Measurements from ENCODE around the gene GPHA2.
A peak's percentile ranks its signal among the peaks of the same experiment; 100 is the strongest.

GPHA2 gene

DNA sequence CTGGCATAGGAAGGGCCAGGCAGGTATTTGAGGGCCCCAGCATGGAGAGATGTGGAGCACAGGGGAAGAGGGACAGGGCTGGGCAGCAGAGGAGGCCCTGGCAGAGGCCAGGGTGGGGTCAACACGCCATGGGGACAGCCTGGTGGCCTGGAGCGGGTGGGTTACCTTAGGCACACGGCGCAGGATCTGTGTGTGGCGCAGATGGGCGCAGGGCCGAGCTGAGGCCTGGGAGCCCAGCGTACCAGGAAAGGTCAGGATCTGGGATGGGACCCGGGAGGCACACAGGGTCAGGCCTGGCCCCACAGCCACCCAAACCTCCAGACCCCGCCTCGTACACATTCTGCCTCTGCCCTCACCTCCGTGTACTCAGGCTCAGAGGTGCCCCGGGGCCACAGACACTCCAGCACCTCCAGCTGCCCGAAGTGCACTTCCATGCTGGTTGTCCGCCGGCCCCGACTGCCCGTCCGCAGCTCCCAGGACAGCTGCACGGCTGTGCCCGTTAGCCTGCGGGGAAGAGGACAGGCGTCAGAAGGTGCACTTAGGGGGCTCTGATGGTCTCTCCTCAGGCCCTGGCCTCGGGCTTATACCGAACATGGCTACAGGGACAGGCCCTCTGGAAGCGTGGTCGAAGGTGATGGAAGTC is 25.1 kb downstream of the GPHA2 start:
- no peak for DNase-seq (ENCODE audit: low spot score)

DNA sequence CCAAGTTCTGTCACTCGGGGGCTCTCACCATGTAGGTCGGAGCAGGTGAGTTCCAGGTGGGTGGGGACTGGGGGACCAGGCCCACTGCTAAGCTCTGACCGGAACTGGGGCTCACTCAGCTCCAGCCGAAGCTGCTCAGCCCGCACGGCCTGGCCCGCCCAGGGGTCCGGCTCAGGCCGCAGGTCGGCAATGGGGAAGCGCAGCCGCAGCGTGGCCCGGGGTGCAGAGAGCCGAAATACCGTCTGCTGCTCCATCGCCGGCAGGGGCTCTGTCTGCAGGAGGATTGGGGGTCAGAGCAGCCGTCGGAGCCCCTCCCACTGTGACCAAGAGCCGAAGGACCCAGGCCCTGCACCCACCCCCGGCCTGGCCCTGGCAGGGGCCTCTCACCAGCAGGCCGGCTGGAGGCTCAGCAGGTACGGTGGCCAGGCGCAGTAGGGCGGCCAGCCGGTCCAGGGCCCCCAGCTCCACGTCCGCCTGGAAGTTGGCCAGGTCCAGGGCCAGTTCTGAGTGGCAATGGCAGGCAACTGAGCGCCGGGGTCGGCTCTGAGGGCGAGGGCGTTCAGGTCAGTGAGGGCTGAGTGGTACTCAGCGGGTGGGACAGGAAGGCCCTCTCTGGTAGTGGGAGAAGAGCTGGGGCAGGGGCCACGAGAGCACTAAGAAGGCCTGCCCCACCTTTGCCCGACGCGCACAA is 25.9 kb downstream of the GPHA2 start:
- DNase-seq (ENCODE audit: low spot score): no peak

DNA sequence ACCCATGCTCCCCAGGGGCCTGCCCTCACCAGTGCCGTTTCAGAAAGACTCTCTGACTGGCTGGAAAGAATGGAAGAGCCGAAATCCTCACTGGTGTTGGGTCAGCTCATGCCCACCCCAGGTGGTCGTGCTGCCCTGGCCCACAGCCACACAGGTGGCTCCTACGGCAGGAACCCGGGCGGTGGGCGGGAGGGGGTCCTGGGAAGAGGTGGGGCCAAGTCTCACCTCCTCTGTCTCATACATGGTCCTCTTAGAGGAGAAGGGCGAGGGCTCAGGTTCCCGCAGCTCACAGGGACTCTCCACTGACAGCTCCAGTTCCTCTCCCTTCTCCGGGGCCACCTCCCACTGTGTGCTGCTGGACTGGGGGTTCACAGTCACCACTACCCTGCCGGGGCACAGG is 26.9 kb downstream of the GPHA2 start:
- no peak for DNase-seq (ENCODE audit: low spot score)

DNA sequence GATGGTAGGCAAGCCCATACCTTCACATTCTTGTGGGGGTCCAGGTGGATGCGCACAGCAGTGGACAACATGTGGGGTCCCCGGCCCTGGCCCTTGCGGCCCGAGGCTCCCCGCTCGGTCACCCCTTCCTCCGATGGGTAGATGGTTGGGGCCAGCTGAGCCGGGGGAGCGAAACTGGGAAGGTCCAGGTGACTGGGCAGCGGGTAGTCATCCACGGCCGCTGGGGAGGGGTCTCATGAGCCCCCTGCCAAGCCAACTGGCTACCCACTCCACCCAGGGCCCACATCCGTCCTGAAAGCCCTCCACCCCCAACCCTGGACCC is 29.4 kb downstream of the GPHA2 start:
- DNase-seq (ENCODE audit: low spot score): no peak

DNA sequence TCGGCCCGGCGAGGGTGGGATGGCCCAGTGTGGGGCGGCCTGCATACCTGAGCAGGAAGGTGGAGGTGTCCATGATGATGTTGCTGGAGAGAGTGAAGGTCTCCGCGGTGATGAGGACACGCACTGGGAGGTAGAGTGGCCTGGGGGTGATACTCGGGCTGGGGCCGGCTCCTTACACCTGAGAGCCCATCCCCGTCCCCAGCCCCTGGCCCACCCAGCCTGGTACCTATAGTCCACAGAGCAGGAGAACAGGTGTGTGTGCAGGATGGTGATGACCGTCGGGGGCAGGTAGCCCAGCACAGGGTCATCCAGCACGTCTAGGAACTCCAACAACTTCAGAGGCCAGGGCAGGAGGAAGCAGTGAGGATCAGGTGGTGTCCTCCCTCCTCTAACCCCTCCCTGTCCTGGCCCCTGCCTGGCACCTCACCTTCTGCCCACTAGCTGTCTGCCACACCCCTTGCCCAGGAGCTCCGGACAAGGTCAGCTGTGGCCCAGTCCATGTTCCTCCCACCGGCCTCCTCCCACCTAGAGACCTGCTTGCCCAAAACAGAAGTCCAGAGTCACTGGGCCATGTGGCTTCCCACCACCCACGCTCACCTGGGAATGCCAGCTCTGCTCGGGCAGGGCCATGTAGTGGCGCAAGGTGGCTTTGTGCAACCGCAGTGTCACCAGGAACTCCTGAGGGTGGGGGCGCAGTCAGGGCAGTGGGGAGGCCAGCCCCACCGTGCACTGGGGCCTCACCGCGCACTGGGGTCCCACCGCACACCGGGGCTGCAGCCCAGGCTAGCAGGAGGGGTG is 30.0 kb downstream of the GPHA2 start:
- no peak for DNase-seq (ENCODE audit: low spot score)

DNA sequence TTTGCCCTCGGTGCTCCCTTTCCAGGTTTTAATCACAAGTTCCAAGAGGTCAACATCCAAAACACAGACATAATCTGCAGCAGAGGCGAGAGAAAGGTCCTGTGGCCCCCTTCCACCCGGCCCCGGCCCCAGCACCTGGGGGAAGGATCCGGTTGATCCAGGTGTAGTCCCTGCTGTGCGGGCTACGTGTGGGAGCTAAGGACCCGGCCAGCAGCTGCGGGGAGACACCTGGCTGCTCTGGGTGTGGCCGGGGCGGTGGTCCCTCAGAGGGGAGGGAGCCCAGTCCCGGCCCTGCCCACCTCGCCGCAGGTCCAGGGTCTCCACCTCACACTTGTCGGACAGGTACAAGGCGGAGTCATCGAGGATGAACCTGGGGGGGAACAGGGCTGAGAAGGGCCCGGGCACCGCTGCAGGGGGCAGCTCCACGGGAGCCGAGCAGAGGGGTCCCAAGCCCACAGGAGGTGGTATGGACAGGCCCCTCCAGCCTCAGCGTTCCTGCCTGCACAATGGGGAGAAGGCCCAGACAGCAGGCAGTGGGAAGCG is 32.3 kb downstream of the GPHA2 start:
- no peak for DNase-seq (ENCODE audit: low spot score)

DNA sequence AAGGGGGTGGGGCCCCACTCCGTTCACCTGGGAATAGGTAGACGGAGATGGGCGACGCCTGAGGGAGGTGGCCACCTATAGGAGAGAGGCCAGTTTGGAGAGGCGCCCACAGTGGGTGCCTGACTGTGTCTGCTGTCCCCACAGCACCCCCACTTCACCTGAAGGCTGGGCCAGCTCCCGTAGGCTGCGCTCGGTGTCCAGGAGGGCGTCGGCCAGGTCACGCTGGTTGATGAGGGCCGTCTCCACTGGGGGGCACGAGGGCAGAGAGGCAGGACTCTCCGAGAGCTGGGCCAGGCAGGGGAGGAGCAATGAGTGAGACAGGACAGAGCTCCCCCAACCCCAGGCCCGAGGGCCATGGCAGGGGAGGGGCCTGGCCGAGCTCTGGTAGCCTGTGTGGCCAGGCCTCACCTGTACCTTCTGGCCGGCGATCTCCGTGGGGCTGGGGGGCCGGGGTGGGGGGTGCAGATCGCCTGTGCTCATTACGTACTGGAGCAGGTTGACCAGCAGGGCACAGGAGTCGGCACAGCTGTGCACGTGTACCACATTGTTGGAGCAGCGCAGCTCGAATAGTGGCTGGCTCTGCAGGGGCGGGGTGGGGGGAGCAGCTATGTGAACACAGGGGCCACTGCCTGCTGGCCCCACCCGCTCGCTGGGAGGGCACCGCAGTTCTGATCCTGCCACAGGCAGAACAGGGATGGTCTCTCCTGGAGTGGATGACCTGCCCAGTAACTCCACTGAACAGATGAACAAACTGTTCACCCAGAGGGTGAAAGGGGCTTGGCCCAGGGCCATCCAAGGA is 33.4 kb downstream of the GPHA2 start:
- DNase-seq (ENCODE audit: low spot score): no peak

DNA sequence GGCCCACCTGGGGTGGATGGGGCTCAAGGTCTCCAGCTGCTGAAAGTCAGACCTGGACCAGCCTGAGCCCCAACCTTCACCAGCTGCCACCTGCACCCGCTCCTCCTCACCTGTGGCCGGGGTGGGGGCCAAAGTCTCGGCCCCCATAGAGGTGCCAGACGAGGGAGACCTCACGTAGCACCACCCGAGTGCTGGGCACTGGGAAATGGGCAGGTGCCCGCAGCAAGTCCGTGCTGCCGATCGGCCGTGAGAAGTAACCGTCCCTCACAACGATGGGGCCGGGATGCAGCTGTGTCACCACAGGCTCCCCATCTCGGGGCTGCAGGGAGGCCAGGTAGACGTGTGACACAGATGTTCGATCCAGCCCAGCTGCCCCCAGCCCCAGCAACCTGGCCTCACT is 34.9 kb downstream of the GPHA2 start:
- no peak for DNase-seq (ENCODE audit: low spot score)

DNA sequence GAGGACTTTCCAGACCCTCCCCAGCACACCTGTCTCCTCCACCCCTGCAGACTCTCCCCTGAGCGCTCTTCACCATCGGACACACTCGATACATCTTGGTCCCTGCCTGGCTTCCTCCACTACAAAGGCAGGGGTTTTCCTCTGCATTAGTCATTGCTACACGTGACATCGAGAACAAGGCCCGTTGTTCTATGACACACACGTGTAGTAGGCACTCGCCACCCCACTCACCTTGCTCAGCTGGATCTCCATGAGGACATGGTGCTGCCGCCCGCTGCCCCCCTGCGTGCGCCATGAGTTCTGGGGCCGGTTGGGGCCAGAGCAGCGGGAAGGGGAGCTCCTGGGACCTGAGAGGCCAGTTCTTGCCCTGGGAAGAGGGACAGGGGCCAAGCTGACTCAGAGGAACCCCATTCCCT is 35.4 kb downstream of the GPHA2 start:
- DNase-seq (ENCODE audit: low spot score): no peak

DNA sequence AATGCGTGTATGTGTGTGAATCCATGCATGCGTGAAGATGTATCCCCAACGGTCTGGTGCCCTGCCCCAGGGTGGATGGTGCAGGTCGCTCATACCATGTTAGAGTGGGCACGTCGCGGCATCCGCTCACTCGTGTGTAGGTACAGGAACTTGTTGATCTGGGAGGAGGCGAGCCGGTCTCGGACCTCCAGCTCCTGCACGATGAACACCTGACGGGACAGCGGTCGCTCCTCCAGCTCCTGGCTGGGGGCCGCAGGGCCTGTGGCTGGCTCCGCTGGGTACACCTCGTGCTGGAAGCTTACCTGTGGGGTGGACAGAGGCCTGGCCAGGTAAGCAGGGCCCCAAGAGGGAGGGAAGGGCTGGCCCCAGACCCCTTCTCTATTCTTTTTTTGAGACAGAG is 37.2 kb downstream of the GPHA2 start:
- no peak for DNase-seq (ENCODE audit: low spot score)

DNA sequence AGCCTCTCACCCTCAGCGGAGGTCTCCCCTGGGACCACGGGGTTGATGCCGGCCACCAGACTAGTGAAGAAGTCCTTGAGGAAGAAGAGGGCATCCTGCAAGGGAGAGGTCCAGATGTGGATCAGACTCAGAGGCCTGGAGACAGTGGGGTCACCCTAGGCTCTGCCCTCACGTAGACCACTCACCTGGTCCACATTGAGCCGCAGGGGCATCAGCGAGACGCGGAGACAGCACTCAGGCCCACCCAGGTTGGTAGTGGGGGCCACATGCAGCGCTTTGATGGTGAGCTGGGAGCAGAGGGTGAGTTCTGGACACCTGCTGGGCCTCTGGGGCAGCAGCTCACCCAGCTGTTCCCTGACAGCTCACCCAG is 37.6 kb downstream of the GPHA2 start:
- no peak for DNase-seq (ENCODE audit: low spot score)

DNA sequence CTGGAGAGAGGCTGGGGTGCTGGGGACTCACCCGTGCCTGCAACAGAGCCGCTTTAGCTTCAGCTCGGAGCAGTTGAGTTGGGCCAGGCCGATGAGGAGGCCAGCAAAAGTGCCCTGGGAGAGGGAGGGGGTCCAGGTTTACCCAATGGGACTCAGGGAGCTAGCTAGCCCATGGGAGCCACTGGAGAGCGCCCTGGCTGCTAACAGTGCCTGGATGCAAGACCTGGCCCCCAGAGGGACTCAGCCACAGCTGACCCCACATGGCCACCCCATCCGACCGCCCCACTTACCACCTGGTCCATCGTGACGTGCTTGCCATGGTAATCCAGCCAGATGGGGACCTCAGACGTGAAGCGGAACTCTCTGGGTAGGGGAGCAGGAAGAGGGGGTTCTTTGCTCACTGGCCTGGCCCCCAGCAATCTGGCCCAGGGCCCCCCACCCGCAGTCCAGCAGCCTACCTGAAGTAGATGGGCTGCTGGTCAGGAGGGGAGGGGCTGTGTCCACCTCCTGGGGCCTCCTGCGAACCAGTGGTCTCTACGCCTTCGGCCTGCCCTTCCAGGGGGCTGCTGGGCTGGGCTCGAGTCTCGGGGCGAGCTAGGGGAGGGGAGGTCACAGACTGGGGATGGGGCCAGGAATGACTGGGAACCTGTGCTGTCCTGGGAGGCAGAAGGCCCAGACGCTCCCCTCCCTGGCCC is 38.2 kb downstream of the GPHA2 start:
- no peak for DNase-seq (ENCODE audit: low spot score)

DNA sequence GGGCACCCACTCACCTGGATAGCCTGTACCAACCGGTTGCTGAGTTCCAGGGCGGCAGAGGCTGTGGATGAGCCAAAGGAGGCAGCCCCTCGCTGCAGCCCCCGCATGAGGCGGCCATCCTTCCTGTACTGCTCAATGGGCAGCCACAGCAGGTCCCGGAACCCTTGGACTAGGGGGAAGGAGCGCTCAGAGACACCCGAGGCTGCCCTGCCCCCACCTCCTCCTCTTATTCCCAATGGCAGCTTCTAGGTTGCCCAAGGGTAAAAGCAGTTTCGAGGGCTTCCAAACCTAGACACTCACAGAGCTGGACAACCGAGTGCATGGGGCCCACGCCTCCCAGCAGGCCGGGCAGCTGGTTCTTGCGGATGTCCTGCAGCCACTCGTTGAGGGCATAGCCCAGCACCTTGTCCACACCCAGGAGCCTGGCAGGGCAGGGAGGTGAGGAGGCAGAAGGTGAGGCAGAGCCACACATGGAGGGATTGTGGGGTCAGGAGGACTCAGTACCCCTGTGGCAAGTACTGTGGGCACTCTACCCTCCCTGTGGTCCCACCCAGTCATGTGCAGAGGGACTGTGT is 39.2 kb downstream of the GPHA2 start:
- no peak for DNase-seq (ENCODE audit: low spot score)

DNA sequence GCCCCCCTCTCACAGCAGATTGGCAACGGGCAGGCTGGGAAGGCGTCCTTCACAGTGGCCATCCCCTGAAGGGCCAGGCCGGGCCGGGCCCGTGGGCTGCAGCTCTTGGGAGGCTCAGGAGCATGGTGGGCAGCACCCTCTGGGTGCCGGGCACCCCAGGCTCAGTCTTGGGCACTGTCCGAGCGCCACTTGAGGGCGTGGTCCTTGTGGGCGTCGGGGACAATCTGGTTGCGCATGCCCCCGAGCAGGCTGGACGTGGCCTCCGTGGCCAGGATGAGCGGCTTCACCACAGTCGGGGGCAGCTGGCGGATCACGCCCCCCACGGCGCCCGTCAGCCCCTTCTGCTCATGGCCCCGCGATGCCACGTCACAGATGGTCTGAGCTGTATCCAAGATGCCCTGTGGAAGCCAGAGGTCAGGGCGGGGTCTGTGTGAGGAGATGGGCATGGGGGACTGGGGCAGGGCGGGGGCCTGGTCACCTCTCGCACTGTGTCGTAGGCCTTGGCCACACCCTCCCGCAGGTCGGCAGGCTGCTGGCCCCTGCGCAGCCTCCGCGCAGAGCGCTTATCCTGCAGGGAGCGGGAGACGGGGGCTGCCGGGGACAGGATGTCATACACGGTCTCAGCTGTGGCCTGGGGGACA is 40.8 kb downstream of the GPHA2 start:
- no peak for DNase-seq (ENCODE audit: low spot score)

DNA sequence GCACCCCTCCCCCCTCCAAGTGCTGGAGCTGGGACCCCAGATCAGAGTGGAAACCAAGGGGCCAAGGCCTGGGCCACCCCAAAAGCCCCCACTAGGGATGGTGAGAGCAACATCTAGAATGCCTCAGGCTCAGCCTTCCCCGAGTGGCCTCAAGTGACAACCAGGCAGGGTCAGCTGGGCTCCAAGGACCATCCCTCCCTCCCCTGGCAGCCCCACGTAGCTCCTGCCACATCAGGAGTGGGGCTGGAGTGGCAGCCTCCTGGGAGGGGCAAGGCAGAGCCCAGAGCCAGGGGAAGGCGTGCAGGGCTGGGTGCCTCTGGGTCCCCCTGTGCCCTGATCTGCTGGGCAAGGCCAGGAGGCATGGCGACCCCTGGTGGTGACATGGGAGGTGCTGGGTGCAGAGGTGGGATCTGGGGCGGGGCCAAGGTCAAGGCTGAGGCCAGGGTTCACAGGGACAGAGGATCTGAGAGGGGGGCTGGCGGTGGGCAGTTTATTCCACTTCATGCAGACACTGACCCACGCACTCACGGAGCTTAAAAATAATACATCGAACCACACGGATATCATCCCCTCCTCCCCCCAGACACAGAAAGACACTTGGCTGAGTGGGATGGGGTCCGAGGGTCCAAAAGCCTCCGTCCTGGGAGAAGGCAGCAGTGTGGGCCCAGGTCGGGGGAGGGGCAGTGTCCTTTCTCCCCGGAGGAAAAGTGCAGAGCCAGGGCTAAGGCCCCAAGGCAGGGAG is 41.5 kb downstream of the GPHA2 start:
- DNase-seq (ENCODE audit: low spot score): peak; percentile 87

DNA sequence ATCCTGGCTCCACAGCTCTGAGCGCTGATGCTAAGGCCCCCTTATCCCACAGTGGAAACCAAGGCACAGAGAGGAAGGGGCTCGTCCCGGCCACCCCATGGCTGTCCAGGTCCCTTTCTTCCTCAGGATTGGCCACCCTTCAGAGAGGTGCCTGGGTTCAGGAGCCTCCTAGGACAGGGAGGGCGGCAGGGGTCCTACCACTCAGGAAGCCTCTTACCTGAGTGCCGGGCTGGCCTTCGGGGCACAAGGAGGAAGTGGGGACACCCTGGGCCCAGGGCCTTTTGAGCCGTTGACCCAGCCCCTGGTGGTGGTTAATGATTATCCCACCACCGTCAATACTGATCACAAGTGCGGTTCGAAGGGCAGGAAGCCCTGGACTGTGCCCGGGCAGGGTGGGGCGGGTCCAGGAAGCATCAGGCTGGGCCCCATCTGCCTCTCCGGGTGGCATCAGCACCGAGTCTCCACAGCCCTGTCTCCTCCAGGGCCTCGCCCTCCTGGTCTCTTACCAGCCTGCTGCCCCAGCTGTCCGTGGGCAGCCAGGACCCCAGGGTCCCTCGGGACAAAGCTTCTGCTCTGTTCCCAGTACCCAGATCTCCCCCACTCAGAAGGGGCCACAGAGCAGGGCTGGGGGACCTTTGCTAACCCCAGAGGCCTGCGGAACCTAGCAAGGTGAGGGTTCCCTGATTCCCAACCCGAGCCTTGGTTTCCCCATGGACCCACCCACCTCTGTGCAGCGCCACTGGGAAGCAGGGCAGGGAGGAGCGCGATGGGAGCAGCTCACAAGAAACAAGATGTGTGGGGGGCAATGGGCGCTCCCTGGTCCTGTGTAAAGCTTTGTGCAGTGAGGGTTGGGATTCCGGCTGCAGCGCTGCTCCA is 42.3 kb downstream of the GPHA2 start:
- DNase-seq (ENCODE audit: low spot score): no peak

DNA sequence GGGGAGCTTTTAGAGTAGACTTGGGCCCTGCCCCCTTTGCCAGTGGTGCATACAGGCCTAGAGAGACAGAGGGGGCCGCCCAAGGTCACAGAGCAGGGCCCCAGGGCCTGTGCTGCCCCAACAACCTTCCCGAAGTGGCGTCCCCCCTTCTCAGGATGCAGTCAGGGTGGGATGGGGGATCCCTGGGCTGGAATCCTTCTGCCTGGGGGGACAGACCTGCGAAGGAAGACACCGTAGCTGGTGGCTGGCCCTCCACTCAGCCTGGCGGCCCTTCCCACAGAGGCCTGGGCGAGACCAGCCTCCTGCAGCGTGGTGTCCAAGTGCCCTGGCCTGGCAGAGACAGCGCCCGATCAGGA is 42.9 kb downstream of the GPHA2 start:
- no peak for DNase-seq (ENCODE audit: low spot score)

DNA sequence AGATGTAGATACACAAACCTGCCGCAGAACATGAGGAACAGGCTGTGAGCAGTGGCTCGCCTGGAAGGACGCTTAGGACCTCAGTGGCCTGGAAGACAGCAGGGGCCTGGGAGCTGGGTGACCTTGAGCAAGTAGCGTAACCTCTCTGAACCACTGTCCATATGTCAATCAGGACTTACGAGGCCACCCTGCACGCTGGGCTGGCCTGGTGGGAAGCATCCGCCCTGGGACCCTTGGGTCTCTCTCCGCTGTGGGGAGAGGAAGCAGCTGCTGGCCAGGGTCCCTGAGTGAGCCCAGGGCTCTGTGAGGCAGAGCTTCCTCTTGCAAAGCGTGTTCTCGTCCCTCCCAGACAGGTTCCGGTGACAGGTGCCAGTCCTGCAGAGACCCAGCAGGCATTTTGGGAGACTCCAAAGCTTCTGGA is 43.3 kb downstream of the GPHA2 start:
- no peak for DNase-seq (ENCODE audit: low spot score)

DNA sequence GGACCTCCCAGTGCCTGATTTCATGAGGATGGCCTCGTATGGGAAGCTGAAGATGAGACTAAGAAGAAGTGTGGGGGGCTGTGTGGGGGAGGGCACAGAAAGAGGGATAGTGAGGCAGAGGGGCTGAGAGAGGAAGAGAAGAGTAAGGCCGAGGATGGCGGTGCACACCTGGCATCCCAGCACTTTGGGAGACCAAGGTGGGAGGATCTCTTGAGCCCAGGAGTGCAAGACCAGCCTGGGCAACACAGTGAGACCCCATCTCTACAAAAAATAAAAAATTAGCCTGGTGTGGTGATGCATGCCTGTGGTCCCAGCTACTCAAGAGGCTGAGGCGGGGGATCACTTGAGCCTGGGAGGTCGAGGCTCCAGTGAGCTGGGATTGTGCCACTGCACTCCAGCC is 43.8 kb downstream of the GPHA2 start:
- no peak for DNase-seq (ENCODE audit: low spot score)

Data from AG08395 (cell line).